K562 (cell line): Measurements from ENCODE around the gene FUT8.

Source experiments
- BRD4 ChIP-seq: fragments of 200-600 bp; sonication (generic); IDR thresholded peaks from 2 replicates; pipeline ENCODE4 v1.6.1; 2017; ENCODE audit warnings: inconsistent platforms
- CEBPB ChIP-seq: fragments of 450-650 bp; IDR thresholded peaks from 2 replicates; pipeline ENCODE4 v1.6.1; 2016; ENCODE audit warnings: missing genetic modification characterization, missing compliant biosample characterization
- DPF2 ChIP-seq: fragments of 450-650 bp; IDR thresholded peaks from 2 replicates; pipeline ENCODE4 v1.6.1; 2016
- HDAC2 ChIP-seq: fragments of 450-650 bp; IDR thresholded peaks from 2 replicates; pipeline ENCODE4 v1.6.1; 2016; ENCODE audit warnings: mild to moderate bottlenecking
- HOXB6 ChIP-seq: fragments of 250-450 bp; sonication (Bioruptor Pico); IDR thresholded peaks from 2 replicates; pipeline ENCODE4 v1.5.1; 2022; ENCODE audit warnings: mild to moderate bottlenecking, borderline replicate concordance
- POLR2A ChIP-seq: fragments of 450-650 bp; conservative IDR thresholded peaks from 2 replicates; pipeline ENCODE4 v1.6.1; 2016
- TARDBP ChIP-seq: fragments of 450-650 bp; IDR thresholded peaks from 2 replicates; pipeline ENCODE4 v1.6.1; 2016
- ZNF76 ChIP-seq: fragments of 250-450 bp; sonication (Bioruptor Pico); IDR thresholded peaks from 2 replicates; pipeline ENCODE4 v1.4.0; 2020; ENCODE audit warnings: mild to moderate bottlenecking, moderate library complexity, borderline replicate concordance
- TF ChIP-seq, protein P1 (sequence below), 3 experiments: IDR thresholded peaks in 2 of 3; conservative IDR thresholded peaks in 1 of 3; 2 replicates each; pipeline ENCODE4 v1.5.1; 2011 to 2012; ENCODE audit warnings: low read length in 3 of 3, mild to moderate bottlenecking in 3 of 3, control low read depth in 2 of 3, improper control_type of control experiment in 1 of 3, inconsistent platforms in 1 of 3, low read depth in 1 of 3, mixed read lengths in 1 of 3, moderate library complexity in 1 of 3; ENCODE audit not compliant: insufficient read depth in 2 of 3
- TF ChIP-seq, protein P2 (sequence below): sonication (generic); formaldehyde crosslinking; IDR thresholded peaks from 2 replicates; pipeline ENCODE4 v1.8.0; 2023; ENCODE audit warnings: mild to moderate bottlenecking, missing genetic modification reagents
- TF ChIP-seq, protein P3 (sequence below): sonication (generic); formaldehyde crosslinking; IDR thresholded peaks from 2 replicates; pipeline ENCODE4 v1.8.1; 2023; ENCODE audit warnings: mild to moderate bottlenecking, missing genetic modification reagents, moderate library complexity
- TF ChIP-seq, protein P4 (sequence below): fragments of 450-650 bp; formaldehyde crosslinking; conservative IDR thresholded peaks from 2 replicates; pipeline ENCODE4 v1.4.0; 2022; ENCODE audit warnings: mild to moderate bottlenecking, missing genetic modification characterization

DNA sequence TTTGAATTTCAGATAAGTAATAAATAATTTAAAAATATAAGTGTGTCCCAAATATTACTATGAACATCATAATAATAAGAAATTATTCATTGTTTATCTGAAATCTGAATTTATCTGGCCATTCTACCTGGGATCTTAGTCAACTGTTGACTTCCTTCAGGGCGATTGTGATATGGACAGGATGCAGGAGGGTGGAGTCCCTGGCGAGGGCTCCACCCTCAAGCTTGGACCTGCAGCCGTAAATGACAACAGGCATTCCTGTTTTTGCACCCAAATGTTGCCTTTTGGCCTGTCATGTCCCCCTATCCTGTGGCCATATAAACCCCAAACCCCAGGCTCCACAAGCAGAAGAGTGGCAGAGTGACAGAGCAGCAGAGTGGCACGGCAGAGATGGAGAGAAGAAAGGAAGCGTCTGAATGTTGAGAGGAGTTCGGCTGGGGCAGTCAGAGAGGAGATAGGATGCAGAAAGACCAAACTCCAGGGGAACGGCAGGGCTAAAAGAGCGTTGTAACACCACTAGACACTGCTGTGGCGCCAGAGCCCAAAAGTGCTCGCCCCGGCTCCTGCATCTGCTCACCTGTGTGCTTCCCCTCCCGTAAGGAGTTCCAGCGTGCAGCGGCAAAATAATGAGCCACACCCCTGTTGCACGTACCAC lies 39.4 kb upstream of the FUT8 start:
- TF ChIP-seq BRD4 (no peak), DPF2 (no peak), TARDBP (no peak), POLR2A (no peak), HOXB6 (CRISPR knock-in tag) (no peak), HDAC2 (no peak), CEBPB (tag) (no peak), ZNF76 (CRISPR knock-in tag) (no peak)
- TF ChIP-seq, protein P1, sequence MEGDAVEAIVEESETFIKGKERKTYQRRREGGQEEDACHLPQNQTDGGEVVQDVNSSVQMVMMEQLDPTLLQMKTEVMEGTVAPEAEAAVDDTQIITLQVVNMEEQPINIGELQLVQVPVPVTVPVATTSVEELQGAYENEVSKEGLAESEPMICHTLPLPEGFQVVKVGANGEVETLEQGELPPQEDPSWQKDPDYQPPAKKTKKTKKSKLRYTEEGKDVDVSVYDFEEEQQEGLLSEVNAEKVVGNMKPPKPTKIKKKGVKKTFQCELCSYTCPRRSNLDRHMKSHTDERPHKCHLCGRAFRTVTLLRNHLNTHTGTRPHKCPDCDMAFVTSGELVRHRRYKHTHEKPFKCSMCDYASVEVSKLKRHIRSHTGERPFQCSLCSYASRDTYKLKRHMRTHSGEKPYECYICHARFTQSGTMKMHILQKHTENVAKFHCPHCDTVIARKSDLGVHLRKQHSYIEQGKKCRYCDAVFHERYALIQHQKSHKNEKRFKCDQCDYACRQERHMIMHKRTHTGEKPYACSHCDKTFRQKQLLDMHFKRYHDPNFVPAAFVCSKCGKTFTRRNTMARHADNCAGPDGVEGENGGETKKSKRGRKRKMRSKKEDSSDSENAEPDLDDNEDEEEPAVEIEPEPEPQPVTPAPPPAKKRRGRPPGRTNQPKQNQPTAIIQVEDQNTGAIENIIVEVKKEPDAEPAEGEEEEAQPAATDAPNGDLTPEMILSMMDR (IDR thresholded peaks at IDR 0.05 in 2 of 3, conservative IDR thresholded peaks at IDR 0.05 in 1 of 3; ENCODE audit: insufficient read depth in 2 of 3, low read depth in 1 of 3, low read length in 3 of 3), result no peak
- TF ChIP-seq, protein P2, sequence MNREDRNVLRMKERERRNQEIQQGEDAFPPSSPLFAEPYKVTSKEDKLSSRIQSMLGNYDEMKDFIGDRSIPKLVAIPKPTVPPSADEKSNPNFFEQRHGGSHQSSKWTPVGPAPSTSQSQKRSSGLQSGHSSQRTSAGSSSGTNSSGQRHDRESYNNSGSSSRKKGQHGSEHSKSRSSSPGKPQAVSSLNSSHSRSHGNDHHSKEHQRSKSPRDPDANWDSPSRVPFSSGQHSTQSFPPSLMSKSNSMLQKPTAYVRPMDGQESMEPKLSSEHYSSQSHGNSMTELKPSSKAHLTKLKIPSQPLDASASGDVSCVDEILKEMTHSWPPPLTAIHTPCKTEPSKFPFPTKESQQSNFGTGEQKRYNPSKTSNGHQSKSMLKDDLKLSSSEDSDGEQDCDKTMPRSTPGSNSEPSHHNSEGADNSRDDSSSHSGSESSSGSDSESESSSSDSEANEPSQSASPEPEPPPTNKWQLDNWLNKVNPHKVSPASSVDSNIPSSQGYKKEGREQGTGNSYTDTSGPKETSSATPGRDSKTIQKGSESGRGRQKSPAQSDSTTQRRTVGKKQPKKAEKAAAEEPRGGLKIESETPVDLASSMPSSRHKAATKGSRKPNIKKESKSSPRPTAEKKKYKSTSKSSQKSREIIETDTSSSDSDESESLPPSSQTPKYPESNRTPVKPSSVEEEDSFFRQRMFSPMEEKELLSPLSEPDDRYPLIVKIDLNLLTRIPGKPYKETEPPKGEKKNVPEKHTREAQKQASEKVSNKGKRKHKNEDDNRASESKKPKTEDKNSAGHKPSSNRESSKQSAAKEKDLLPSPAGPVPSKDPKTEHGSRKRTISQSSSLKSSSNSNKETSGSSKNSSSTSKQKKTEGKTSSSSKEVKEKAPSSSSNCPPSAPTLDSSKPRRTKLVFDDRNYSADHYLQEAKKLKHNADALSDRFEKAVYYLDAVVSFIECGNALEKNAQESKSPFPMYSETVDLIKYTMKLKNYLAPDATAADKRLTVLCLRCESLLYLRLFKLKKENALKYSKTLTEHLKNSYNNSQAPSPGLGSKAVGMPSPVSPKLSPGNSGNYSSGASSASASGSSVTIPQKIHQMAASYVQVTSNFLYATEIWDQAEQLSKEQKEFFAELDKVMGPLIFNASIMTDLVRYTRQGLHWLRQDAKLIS (CRISPR knock-in tag), result no peak
- TF ChIP-seq, protein P3, sequence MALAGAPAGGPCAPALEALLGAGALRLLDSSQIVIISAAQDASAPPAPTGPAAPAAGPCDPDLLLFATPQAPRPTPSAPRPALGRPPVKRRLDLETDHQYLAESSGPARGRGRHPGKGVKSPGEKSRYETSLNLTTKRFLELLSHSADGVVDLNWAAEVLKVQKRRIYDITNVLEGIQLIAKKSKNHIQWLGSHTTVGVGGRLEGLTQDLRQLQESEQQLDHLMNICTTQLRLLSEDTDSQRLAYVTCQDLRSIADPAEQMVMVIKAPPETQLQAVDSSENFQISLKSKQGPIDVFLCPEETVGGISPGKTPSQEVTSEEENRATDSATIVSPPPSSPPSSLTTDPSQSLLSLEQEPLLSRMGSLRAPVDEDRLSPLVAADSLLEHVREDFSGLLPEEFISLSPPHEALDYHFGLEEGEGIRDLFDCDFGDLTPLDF (CRISPR knock-in tag), result no peak
- TF ChIP-seq, protein P4, sequence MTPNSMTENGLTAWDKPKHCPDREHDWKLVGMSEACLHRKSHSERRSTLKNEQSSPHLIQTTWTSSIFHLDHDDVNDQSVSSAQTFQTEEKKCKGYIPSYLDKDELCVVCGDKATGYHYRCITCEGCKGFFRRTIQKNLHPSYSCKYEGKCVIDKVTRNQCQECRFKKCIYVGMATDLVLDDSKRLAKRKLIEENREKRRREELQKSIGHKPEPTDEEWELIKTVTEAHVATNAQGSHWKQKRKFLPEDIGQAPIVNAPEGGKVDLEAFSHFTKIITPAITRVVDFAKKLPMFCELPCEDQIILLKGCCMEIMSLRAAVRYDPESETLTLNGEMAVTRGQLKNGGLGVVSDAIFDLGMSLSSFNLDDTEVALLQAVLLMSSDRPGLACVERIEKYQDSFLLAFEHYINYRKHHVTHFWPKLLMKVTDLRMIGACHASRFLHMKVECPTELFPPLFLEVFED (CRISPR knock-in tag), result no peak
